ENCODE measurements around the gene C11orf65. TPM values are rescaled to one million over a fixed set of nuclear protein-coding genes. Genes with fewer than 3 reads are reported as not detected.
A peak's percentile ranks its signal among the peaks of the same experiment; 100 is the strongest.

The C11orf65 gene
- total and polyA plus RNA-seq, 4 donors: 0.33 to 1.2 (median 0.68) TPM

DNA sequence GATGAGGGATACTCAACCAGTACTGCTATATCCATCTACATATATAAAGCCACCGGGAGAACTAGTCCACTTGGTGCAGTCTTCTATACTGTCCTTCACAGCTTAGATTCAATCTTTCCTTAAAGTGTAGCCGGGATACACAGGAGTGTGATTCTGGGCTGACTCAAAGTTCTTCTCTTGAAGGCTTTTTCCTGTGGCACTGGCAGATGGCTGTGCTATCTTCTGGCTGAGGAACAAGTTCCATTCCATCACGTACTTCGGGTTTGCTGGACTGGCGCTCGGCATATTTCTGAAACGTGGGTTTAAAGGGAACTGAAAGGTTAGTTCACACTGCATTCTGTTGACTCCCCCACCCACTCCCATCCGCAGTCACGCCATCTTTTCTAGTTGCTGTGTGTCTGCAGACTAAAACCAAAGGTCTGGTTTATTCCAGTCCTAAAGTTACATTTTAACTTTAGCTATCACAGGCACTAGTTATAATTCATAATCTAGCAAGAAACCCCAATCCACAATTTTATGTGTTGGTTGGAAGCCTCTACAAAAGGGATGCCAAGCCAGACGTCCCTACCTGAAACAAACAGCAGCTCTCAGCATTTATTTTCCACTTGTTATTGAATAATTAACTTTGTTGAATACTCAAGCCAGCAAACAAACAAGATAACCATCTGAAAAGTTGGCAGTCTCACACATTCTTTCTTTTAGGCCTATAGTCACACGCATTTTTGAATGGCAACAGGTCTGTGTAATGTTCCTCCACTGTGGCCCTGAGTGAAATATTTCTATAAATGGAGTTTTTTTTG, 7.5 kb upstream of the C11orf65 start:
- H3K9ac ChIP-seq (ENCODE audit: low read depth in 1 of 2, low read length in 2 of 2): peak overlapping the region; percentile 62 to 88
- H3K27ac ChIP-seq (ENCODE audit: low read depth in 1 of 2, low read length in 2 of 2): peak overlapping the region; percentile 74 to 77
- peaks cover 2 to 3% (median 3%) of the 10 kb centered on the region in 4 donors for H3K36me3 ChIP-seq (ENCODE audit: control insufficient read depth in 4 of 4, insufficient read depth in 3 of 4, low read depth in 1 of 4, low read length in 3 of 4)
- H3K4me1 ChIP-seq (ENCODE audit: control insufficient read depth in 4 of 4, insufficient read depth in 4 of 4, low read length in 3 of 4): peaks cover 0 to 22% (median 11%) of the 10 kb centered on the region in 4 donors
- H3K9me3 ChIP-seq (ENCODE audit: control insufficient read depth in 4 of 4, low read length in 3 of 4): no peaks in the 10 kb centered on the region
- peak overlapping the region; percentile 0 to 53 (median 51) for H3K4me3 ChIP-seq (ENCODE audit: low read depth in 1 of 3, low read length in 3 of 3)
- H3K27me3 ChIP-seq (ENCODE audit: control insufficient read depth in 4 of 4, insufficient read depth in 4 of 4, low read length in 3 of 4): no peaks in the 10 kb centered on the region
- WGBS: 32% methylated on average over 11 of the region's 11 CpGs
- DNase-seq (ENCODE audit: low spot score): no peak
- TF ChIP-seq ATF3 (IDR thresholded peaks at IDR 0.05) (no peak), TAF1 (conservative IDR thresholded peaks at IDR 0.05) (no peak), EGR1 (IDR thresholded peaks at IDR 0.05; ENCODE audit: low read depth in 2 of 2) (peak; percentile 23 to 46), JUND (IDR thresholded peaks at IDR 0.05) (no peak), CTCF (IDR thresholded peaks at IDR 0.05; ENCODE audit: low read depth, low read length, missing input control) (no peak), RAD21 (IDR thresholded peaks at IDR 0.05) (peak in 1 of 2 donors; percentile 48), YY1 (IDR thresholded peaks at IDR 0.05) (peak; percentile 95), HNF4A (conservative IDR thresholded peaks at IDR 0.05) (peak in 1 of 2 donors; percentile 50), NR2F2 (IDR thresholded peaks at IDR 0.05) (no peak), SP1 (IDR thresholded peaks at IDR 0.05) (peak; percentile 79), FOXA2 (IDR thresholded peaks at IDR 0.05) (peak; percentile 48), HNF4G (IDR thresholded peaks at IDR 0.05) (no peak), MAX (IDR thresholded peaks at IDR 0.05) (no peak), FOXA1 (IDR thresholded peaks at IDR 0.05) (peak; percentile 35), GABPA (IDR thresholded peaks at IDR 0.05 in 1 of 2, conservative IDR thresholded peaks at IDR 0.05 in 1 of 2) (no peak), RXRA (IDR thresholded peaks at IDR 0.05) (peak; percentile 30 to 58)
- TF ChIP-seq, protein P1, sequence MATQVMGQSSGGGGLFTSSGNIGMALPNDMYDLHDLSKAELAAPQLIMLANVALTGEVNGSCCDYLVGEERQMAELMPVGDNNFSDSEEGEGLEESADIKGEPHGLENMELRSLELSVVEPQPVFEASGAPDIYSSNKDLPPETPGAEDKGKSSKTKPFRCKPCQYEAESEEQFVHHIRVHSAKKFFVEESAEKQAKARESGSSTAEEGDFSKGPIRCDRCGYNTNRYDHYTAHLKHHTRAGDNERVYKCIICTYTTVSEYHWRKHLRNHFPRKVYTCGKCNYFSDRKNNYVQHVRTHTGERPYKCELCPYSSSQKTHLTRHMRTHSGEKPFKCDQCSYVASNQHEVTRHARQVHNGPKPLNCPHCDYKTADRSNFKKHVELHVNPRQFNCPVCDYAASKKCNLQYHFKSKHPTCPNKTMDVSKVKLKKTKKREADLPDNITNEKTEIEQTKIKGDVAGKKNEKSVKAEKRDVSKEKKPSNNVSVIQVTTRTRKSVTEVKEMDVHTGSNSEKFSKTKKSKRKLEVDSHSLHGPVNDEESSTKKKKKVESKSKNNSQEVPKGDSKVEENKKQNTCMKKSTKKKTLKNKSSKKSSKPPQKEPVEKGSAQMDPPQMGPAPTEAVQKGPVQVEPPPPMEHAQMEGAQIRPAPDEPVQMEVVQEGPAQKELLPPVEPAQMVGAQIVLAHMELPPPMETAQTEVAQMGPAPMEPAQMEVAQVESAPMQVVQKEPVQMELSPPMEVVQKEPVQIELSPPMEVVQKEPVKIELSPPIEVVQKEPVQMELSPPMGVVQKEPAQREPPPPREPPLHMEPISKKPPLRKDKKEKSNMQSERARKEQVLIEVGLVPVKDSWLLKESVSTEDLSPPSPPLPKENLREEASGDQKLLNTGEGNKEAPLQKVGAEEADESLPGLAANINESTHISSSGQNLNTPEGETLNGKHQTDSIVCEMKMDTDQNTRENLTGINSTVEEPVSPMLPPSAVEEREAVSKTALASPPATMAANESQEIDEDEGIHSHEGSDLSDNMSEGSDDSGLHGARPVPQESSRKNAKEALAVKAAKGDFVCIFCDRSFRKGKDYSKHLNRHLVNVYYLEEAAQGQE (IDR thresholded peaks at IDR 0.05): peak; percentile 64
- TF ChIP-seq, protein P2, sequence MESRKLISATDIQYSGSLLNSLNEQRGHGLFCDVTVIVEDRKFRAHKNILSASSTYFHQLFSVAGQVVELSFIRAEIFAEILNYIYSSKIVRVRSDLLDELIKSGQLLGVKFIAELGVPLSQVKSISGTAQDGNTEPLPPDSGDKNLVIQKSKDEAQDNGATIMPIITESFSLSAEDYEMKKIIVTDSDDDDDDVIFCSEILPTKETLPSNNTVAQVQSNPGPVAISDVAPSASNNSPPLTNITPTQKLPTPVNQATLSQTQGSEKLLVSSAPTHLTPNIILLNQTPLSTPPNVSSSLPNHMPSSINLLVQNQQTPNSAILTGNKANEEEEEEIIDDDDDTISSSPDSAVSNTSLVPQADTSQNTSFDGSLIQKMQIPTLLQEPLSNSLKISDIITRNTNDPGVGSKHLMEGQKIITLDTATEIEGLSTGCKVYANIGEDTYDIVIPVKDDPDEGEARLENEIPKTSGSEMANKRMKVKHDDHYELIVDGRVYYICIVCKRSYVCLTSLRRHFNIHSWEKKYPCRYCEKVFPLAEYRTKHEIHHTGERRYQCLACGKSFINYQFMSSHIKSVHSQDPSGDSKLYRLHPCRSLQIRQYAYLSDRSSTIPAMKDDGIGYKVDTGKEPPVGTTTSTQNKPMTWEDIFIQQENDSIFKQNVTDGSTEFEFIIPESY (IDR thresholded peaks at IDR 0.05): no peak
